Iris pigment epithelial cell (primary cell): ENCODE data around the gene NFIA.
A peak's percentile ranks its signal among the peaks of the same experiment; 100 is the strongest.
"Not testable (repeated sequence)": the region's sequence is repeated elsewhere in the genome, so short reads cannot be mapped to it uniquely, and the experiment has no call there.

Experiments used
- DNase-seq: peaks from one replicate; pipeline ENCODE4 v3.0.0-alpha.2; 2011; ENCODE audit warnings: low read depth

The NFIA gene

DNA sequence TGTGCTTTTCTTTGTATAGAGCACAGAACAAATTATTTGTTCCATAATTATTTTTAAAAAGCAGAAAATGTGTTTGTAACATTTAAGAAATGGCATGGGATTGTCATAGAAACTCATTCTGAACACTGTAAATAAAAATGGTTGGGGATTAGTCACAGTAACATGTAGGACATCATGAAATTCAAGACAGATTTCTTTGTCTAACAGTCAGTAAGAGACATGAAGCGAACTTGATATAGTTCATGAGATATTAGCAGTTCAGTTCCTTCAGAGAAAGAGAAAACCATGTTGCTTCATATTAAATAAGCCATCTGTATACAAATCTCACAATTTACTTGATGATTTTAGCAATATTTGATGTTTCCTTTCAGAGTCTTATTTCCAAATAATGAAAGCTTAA, 19.7 kb downstream of the NFIA start:
- DNase-seq = no peak

- DNase-seq = no peak
Measured at GRCh38 chr1:61102621-61103020, 20.3 kb downstream of the NFIA start.

GRCh38 chr1:61104220-61104671, 21.9 kb downstream of the NFIA start:
- DNase-seq = no peak

DNA sequence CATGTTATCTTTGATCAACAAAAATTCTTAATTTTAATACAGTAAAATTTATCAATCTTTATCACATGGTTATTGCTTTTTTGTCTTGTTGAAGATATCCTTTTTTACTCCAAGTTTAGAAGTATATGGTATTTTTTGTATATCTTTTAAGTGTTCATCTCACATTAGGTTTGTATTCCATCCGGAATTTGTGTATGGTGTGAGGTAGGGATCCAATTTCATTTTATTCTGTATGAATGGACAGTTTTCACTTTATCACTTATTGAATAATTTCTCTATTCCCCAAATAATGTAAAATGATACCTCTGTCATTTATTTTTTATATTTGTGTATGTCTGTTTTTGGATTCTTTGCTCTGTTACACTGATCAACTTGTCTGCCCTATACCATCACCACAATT, 25.3 kb downstream of the NFIA start:
- no peak for DNase-seq

GRCh38 chr1:61109158-61109557, 26.8 kb downstream of the NFIA start:
- DNase-seq = no peak

GRCh38 chr1:61109910-61110309, 27.5 kb downstream of the NFIA start:
- DNase-seq = no peak

DNA sequence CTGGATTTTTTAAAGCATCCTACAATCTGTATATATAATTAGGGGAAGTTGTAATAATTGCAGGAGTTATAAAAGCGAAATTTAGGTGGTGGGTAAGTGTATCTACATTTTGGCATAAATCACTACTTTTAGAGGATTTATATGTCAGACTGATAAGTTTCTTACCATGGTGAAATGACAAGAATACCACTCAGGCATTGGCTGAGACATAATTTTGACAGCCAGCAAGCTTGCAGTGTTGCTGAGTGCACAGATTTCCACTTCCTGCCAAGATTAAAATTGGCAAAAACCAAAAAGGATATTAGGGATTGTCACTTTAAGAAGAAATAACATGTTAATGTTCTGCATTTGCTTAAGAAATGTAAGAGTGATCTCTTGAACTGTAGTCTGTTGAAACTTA, 28.2 kb downstream of the NFIA start:
- DNase-seq = no peak

- DNase-seq = no peak
Measured at GRCh38 chr1:61111084-61112004, 29.0 kb downstream of the NFIA start.

GRCh38 chr1:61114178-61114870, 32.0 kb downstream of the NFIA start:
- DNase-seq = no peak

DNA sequence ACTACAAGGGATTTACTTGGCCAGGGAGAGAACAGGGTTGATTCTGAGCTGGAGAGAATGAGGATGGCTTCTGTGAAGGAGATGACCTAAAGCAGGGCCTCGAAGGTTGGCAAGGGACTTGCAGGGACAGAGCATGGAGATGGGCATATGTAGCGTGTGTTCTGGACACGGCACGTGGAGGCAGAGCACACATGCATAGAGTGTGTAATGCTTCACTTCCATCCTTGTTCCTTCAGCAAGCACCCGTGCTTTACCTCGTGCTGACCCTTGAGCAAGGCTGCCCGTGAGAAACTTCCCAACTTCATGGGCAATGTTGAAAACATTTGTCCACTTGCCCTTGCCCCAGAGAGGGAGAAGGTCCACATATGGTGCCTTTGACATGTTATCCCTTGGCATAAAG, 33.1 kb downstream of the NFIA start:
- no peak for DNase-seq

- peak; percentile 48 for DNase-seq
Measured at GRCh38 chr1:61116421-61116820, 34.1 kb downstream of the NFIA start.

DNA sequence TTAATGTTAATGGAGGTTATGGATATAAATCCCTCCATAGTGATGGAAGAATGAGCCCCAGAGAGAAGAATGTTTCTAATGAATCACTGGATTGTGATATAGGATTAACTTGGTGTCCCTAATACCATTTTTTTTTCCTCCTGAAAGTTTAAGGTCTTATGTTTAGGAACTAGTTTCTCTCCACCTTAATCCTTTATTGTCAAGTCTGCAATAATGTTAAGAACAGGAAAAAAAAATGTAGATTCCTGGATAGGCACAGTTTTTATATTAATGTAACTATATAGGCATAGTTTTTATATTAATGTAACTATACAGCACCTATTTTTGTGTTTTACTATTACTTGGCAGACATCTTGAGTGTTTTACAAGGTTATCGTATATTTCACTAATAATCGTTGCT, 34.9 kb downstream of the NFIA start:
- no peak for DNase-seq

- no peak for DNase-seq
Measured at GRCh38 chr1:61119085-61119484, 36.7 kb downstream of the NFIA start.

DNA sequence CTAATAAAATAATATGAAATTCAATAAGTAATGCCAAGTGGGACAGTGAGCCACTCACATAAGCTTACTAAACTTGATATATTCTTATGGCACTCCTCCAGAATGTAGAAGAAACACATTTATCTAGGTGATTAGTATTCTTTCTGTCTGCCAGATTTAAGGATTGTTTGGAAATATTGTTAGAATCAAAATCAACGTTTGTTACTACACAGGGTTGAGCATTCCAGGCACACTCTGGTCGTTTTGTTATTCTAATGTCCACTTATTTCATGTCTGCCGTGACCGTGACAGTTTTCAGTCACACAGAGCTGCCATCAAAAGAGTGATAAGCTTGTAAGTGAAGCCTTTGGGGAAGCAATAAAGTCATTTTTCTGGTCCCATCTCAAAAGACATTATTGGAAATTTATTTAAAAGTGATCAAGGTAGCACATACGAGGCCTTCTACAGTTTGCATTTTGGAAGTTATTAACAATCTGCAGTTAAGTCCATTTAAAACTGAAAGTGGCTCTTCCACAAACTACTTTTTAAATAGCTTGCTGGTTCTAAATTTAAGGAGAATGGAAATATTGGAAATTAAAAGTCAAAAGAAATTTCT, 38.0 kb downstream of the NFIA start:
- no peak for DNase-seq

- DNase-seq = peak; percentile 72
Measured at GRCh38 chr1:61120998-61121397, 38.6 kb downstream of the NFIA start.

GRCh38 chr1:61121631-61122030, 39.3 kb downstream of the NFIA start:
- peak; percentile 44 for DNase-seq

DNA sequence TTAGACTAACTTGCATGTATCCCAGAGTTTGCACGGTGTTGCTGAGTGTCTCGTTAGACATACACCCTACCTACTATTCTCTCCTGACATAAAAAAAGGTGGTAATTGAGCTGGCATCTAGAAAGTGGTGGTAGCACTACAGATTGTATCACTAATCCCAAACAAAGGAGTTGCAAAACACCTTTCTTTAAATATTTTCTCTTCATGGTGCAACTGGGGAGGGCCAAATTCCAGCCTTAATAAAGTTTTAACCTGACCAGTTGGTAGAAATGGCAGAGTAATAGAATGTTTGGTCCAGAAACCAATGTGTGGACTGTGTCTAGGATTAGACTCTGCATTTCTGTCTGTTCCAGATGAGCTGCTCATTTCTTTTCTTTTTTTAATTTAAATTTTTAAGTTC, 40.0 kb downstream of the NFIA start:
- no peak for DNase-seq

DNA sequence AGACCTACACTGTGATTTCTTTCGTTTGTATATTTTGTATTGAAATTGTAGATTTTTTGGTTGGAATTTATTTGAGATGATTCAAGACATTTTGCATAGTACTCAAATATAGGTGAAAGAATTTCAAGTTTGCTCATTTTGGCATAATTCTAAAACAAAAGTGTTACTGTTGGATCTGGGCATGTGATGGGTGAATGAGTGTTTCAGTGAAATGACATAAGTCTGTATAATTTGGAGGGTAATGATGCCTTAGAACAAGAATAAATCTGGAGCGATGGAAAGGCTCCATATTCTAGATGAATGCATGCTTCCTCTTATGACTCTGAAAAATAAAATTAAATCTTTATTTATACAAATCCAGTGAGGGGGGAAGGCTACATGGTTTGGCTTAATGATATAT, 41.0 kb downstream of the NFIA start:
- no peak for DNase-seq

GRCh38 chr1:61124078-61124477, 41.7 kb downstream of the NFIA start:
- no peak for DNase-seq

DNA sequence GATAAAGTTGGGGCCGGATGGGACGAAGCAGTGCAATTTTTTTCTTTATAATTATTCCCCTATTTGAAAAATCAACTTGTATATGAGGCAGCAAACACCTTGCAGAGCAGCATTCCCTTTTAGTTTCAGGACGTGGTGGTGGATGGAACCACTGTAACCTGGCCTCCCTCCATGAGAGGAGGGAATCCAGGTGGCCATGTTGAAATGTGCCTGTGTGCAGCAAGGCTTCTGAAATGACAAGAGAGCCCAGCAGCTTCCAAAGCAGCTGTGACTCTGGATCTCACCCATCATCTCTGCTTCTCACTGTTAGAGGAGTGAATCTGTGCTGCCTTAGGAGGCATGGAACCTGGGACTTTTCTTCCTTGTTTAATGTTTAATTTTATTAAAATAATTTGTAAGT, 42.3 kb downstream of the NFIA start:
- DNase-seq = no peak

- DNase-seq = no peak
Measured at GRCh38 chr1:61125263-61125662, 42.9 kb downstream of the NFIA start.

DNA sequence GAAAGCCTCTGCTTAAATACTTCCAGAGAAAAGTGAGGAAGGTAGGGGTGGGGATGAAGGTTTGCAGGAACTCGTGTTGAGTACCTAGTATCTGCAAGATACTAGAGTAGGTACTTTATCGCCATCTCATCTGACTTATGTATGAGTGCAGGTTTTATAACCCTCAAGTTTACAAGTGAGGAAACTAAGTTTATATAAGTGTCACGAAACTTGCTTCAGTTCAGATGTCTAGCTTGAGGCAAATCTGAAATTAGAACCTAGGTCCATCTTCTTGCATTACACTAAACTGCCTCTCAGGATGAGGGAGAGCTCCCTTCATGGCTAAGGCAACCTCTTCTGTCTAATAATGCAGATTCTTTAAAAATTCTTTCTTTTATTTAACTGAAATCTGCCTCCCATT, 43.5 kb downstream of the NFIA start:
- DNase-seq = no peak

DNA sequence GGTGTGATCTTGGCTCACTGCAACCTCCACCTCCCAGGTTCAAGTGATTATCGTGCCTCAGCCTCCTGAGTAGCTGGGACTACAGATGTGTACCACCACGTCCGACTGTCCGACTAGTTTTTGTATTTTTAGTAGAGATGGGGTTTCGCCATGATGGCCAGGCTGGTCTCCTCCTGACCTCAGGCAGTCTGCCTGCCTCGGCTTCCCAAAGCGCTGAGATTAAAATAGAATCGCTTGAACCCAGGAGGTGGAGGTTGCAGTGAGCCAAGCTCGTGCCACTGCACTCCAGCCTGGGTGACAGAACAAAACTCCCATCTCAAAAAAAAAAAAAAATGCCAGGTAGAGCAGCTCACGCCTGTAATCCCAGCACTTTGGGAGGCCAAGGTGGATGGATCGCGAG, 44.5 kb downstream of the NFIA start:
- DNase-seq = not testable (repeated sequence)
